Keratinocyte (primary cell): ENCODE measurements around the gene TP73. TPM values are rescaled to one million over a fixed set of nuclear protein-coding genes. Genes with fewer than 3 reads are reported as not detected.
A peak's percentile ranks its signal among the peaks of the same experiment; 100 is the strongest.

ENCODE experiments used
- DNase-seq: peaks from one replicate; pipeline ENCODE4 v3.0.0-alpha.2; 2011; ENCODE audit warnings: low read depth, missing footprints, low spot score
- FAIRE-seq: peaks from 2 replicates; lab custom pipeline; 2011; peaks lifted over from hg19 to GRCh38; lab: Jason Lieb, UNC
- H2AFZ ChIP-seq: 2 replicates; pipeline ENCODE4 v1.6.0; 2012; ENCODE audit warnings: low read length, control low read depth, inconsistent platforms; ENCODE audit not compliant: control insufficient read depth
- H3K27ac ChIP-seq: 2 replicates; pipeline ENCODE4 v1.5.1; 2011; ENCODE audit warnings: low read length; ENCODE audit not compliant: control insufficient read depth, insufficient read depth
- H3K27me3 ChIP-seq: 3 replicates; pipeline ENCODE4 v1.6.0; 2011; ENCODE audit warnings: low read length; ENCODE audit not compliant: control insufficient read depth, insufficient read depth; ENCODE audit errors: extremely low read depth
- H3K36me3 ChIP-seq, 2 experiments: 2 replicates in 1 of 2; 3 replicates in 1 of 2; pipeline ENCODE4 v1.5.1; 2011; ENCODE audit warnings: low read length in 2 of 2, mild to moderate bottlenecking in 1 of 2; ENCODE audit not compliant: control insufficient read depth in 2 of 2, insufficient read depth in 2 of 2; ENCODE audit errors: extremely low read depth in 1 of 2
- H3K4me1 ChIP-seq: 3 replicates; pipeline ENCODE4 v1.5.1; 2011; ENCODE audit warnings: low read length; ENCODE audit not compliant: control insufficient read depth, insufficient read depth; ENCODE audit errors: extremely low read depth
- H3K4me2 ChIP-seq: 3 replicates; pipeline ENCODE4 v1.6.0; 2011; ENCODE audit warnings: low read depth, low read length; ENCODE audit not compliant: control insufficient read depth, insufficient read depth; ENCODE audit errors: extremely low read depth
- H3K4me3 ChIP-seq, 3 experiments: fragments of 200-600 bp in 1 of 3; sonication (generic) in 1 of 3; 2 replicates in 2 of 3; 3 replicates in 1 of 3; pipeline ENCODE4 v1.5.1; 2011 to 2016; ENCODE audit warnings: low read length in 3 of 3, mild to moderate bottlenecking in 3 of 3, control low read depth in 2 of 3, inconsistent platforms in 1 of 3, low read depth in 1 of 3, mixed read lengths in 1 of 3, mixed run types in 1 of 3, moderate library complexity in 1 of 3; ENCODE audit not compliant: control insufficient read depth in 2 of 3, insufficient read depth in 2 of 3; ENCODE audit errors: extremely low read depth in 1 of 3
- H3K79me2 ChIP-seq: 2 replicates; pipeline ENCODE4 v1.6.0; 2012; ENCODE audit warnings: low read length; ENCODE audit not compliant: control insufficient read depth, insufficient read depth
- H3K9ac ChIP-seq: 3 replicates; pipeline ENCODE4 v1.6.0; 2011; ENCODE audit warnings: low read length; ENCODE audit not compliant: control insufficient read depth, insufficient read depth; ENCODE audit errors: extremely low read depth
- H3K9me1 ChIP-seq: 3 replicates; pipeline ENCODE4 v1.6.0; 2011; ENCODE audit warnings: low read length; ENCODE audit not compliant: control insufficient read depth, insufficient read depth; ENCODE audit errors: extremely low read depth
- H3K9me3 ChIP-seq: 2 replicates; pipeline ENCODE4 v1.5.1; 2012; ENCODE audit warnings: low read depth, low read length; ENCODE audit not compliant: control insufficient read depth
- H4K20me1 ChIP-seq: 3 replicates; pipeline ENCODE4 v1.6.0; 2011; ENCODE audit warnings: low read length; ENCODE audit not compliant: control insufficient read depth, insufficient read depth; ENCODE audit errors: extremely low read depth
- CTCF ChIP-seq, 3 experiments: IDR thresholded peaks in 1 of 3; conservative IDR thresholded peaks in 1 of 3; optimal IDR thresholded peaks in 1 of 3; 2 replicates in 2 of 3; 3 replicates in 1 of 3; pipeline versions ENCODE3 to v1.5.1; 2011; ENCODE audit warnings: low read length in 3 of 3, mild to moderate bottlenecking in 3 of 3, moderate library complexity in 2 of 3, control low read depth in 1 of 3, inconsistent platforms in 1 of 3; ENCODE audit not compliant: insufficient read depth in 2 of 3; ENCODE audit errors: extremely low read depth in 1 of 3
- EZH2 ChIP-seq: IDR thresholded peaks from one replicate; pipeline ENCODE4 v1.6.1; 2012; ENCODE audit warnings: inconsistent platforms, mild to moderate bottlenecking, low read length, moderate library complexity
- dilution Hi-C: fragments of 300-500 bp; cut with MboI; formaldehyde crosslinking; loops from one replicate; pipeline ENCODE4 v1.7.0; 2020; ENCODE audit warnings: low sequenced_read_pairs; ENCODE audit not compliant: extremely low pct_ligation_motif_present
- polyA plus RNA-seq, 5 experiments: library from polyadenylated mRNA; depleted of rRNA in 3 of 5; stranded (reverse) in 3 of 5; stranded (forward) in 1 of 5; unstranded in 1 of 5; fragments of >200 nt; gene quantifications; 1 replicate in 1 of 5; 2 replicates in 3 of 5; 3 replicates in 1 of 5; pipeline versions ENCODE4 v1.2.1 to v1.2.3, GENCODE V29; 2011 to 2012; ENCODE audit warnings: missing spikeins in 2 of 5, low read depth in 1 of 5, low replicate concordance in 1 of 5

The TP73 gene
- polyA plus RNA-seq, 1 donor (not counting 4 experiments of a cell fraction or from before 2014, with no cell fraction given) = 0.14 TPM

- Histone ChIP-seq H3K9me1 (peaks cover 2% of the 10 kb centered on the region), H3K27ac (peak overlapping the region; percentile 6), H3K36me3 (no peaks in the 10 kb centered on the region), H3K4me1 (peaks cover 22% of the 10 kb centered on the region), H3K4me3 (no peak overlapping the region), H4K20me1 (no peaks in the 10 kb centered on the region), H3K9me3 (no peaks in the 10 kb centered on the region), H3K27me3 (no peaks in the 10 kb centered on the region), H2AFZ (no peak overlapping the region), H3K4me2 (peak overlapping the region; percentile 86), H3K9ac (no peak overlapping the region), H3K79me2 (no peaks in the 10 kb centered on the region)
- FAIRE-seq = no peak
- no peak for TF ChIP-seq EZH2
- DNase-seq = no peak
- dilution Hi-C loops = no loop called here
Measured at GRCh38 chr1:3717715-3718601, 65.6 kb downstream of the TP73 start.

DNA sequence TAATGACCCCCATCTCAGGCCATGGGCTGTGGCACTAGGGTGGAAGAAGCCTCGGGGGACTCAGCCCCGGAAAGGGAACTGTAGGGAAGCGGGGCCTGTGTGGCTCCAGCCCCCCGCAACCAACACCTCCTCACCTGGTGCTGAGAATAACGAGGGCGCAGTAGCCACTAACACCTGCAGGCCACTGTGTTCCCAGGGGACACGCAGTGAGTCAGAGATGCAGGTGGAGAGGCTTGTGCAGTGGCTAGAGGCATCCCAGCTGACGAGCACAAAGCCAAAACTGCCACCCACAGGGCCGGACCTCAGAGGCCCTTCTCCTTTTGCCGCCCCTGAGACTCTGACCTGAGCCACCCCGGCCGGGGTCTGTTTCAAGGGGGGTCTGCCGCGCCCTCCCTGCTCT is 66.4 kb downstream of the TP73 start:
- dilution Hi-C loops = no loop called here
- TF ChIP-seq CTCF (optimal IDR thresholded peaks at IDR 0.05 in 1 of 3, IDR thresholded peaks at IDR 0.05 in 1 of 3, conservative IDR thresholded peaks at IDR 0.05 in 1 of 3; ENCODE audit: extremely low read depth in 1 of 3, insufficient read depth in 2 of 3, low read length in 3 of 3) (no peak), EZH2 (no peak)
- Histone ChIP-seq H3K4me1 (peaks cover 18% of the 10 kb centered on the region), H3K9me3 (no peaks in the 10 kb centered on the region), H4K20me1 (no peaks in the 10 kb centered on the region), H3K36me3 (no peaks in the 10 kb centered on the region), H3K4me3 (no peak overlapping the region), H3K79me2 (no peaks in the 10 kb centered on the region), H3K9me1 (peaks cover 2% of the 10 kb centered on the region), H3K27ac (no peak overlapping the region), H2AFZ (no peak overlapping the region), H3K27me3 (no peaks in the 10 kb centered on the region), H3K9ac (no peak overlapping the region), H3K4me2 (no peak overlapping the region)
- no peak for FAIRE-seq
- DNase-seq = no peak
